ENCODE data around the gene OR2L8. TPM values are rescaled to one million over a fixed set of nuclear protein-coding genes. Genes with fewer than 3 reads are reported as not detected.
"Not testable (repeated sequence)": the region's sequence is repeated elsewhere in the genome, so short reads cannot be mapped to it uniquely, and the experiment has no call there.

Gene OR2L8
- total RNA-seq, 4 donors from 2014 or later: not detected

GRCh38 chr1:247936415-247936814 lies 12.2 kb upstream of the OR2L8 start:
- Histone ChIP-seq H3K4me3 (no peak overlapping the region), H3K4me1 (no peaks in the 10 kb centered on the region), H3K27me3 (no peaks in the 10 kb centered on the region), H3K36me3 (no peaks in the 10 kb centered on the region), H3K27ac (no peak overlapping the region), H3K9me3 (no peaks in the 10 kb centered on the region)
- TF ChIP-seq POLR2A (IDR thresholded peaks at IDR 0.05) (no peak), POLR2AphosphoS5 (IDR thresholded peaks at IDR 0.05) (no peak), EP300 (IDR thresholded peaks at IDR 0.05; ENCODE audit: low read depth) (no peak)
- 91 to 100% methylated on average over 3 to 18 of the region's 18 CpGs for WGBS, 2 donors (ENCODE audit: low coverage in 1 of 2)
- intact Hi-C loops (cut with DNase I; ENCODE audit: low total_unique reads): no loop called here
- in situ Hi-C loops (cut with MboI; ENCODE audit: low pct_ligation_motif_present in 1 of 4, low pct_unique_long_range_greater_than_20kb in 1 of 4, low sequenced_read_pairs in 3 of 4): no loop called here
- DNase-seq: no peak

GRCh38 chr1:247936965-247937734 lies 11.5 kb upstream of the OR2L8 start:
- H3K27ac ChIP-seq; in situ Hi-C loops (cut with MboI; ENCODE audit: low pct_ligation_motif_present in 1 of 4, low pct_unique_long_range_greater_than_20kb in 1 of 4, low sequenced_read_pairs in 3 of 4); H3K36me3 ChIP-seq; intact Hi-C loops (cut with DNase I; ENCODE audit: low total_unique reads); H3K27me3 ChIP-seq; H3K9me3 ChIP-seq; H3K4me1 ChIP-seq: not testable (repeated sequence)
- H3K4me3 ChIP-seq: peak overlapping the region in 3 of 4 donors; percentile 4 to 39 (median 22)
- TF ChIP-seq CTCF (IDR thresholded peaks at IDR 0.05): peak; percentile 41 to 62 (median 47)
- peak; percentile 81 for DNase-seq
- 21 to 46% methylated on average over 2 to 44 of the region's 44 CpGs for WGBS, 2 donors (ENCODE audit: low coverage in 1 of 2)

GRCh38 chr1:247942624-247943023 lies 6.0 kb upstream of the OR2L8 start:
- H3K4me3 ChIP-seq: no peak overlapping the region
- no peak overlapping the region for H3K27ac ChIP-seq
- intact Hi-C loops (cut with DNase I; ENCODE audit: low total_unique reads) (no loop called here), in situ Hi-C loops (cut with MboI; ENCODE audit: low pct_ligation_motif_present in 1 of 4, low pct_unique_long_range_greater_than_20kb in 1 of 4, low sequenced_read_pairs in 3 of 4) (no loop called here)
- DNase-seq: no peak
- no peaks in the 10 kb centered on the region for H3K9me3 ChIP-seq
- TF ChIP-seq EP300 (IDR thresholded peaks at IDR 0.05; ENCODE audit: low read depth) (no peak), CTCF (IDR thresholded peaks at IDR 0.05) (no peak), POLR2AphosphoS5 (IDR thresholded peaks at IDR 0.05) (no peak), POLR2A (IDR thresholded peaks at IDR 0.05) (no peak)
- WGBS, 2 donors (ENCODE audit: low coverage in 1 of 2): 86 to 96% methylated on average over 6 of the region's 6 CpGs
- no peaks in the 10 kb centered on the region for H3K36me3 ChIP-seq
- no peaks in the 10 kb centered on the region for H3K4me1 ChIP-seq
- H3K27me3 ChIP-seq: no peaks in the 10 kb centered on the region

- H3K27ac ChIP-seq: no peak overlapping the region
- no peak for DNase-seq
- H3K4me3 ChIP-seq: no peak overlapping the region
- H3K4me1 ChIP-seq: no peaks in the 10 kb centered on the region
- intact Hi-C loops (cut with DNase I; ENCODE audit: low total_unique reads) (no loop called here), in situ Hi-C loops (cut with MboI; ENCODE audit: low pct_ligation_motif_present in 1 of 4, low pct_unique_long_range_greater_than_20kb in 1 of 4, low sequenced_read_pairs in 3 of 4) (no loop called here)
- 91 to 100% methylated on average over 1 of the region's 1 CpG for WGBS, 2 donors (ENCODE audit: low coverage in 1 of 2)
- H3K27me3 ChIP-seq: no peaks in the 10 kb centered on the region
- no peak for TF ChIP-seq CTCF (IDR thresholded peaks at IDR 0.05)
- TF ChIP-seq POLR2AphosphoS5 (IDR thresholded peaks at IDR 0.05): no peak
- TF ChIP-seq EP300 (IDR thresholded peaks at IDR 0.05; ENCODE audit: low read depth): no peak
- no peak for TF ChIP-seq POLR2A (IDR thresholded peaks at IDR 0.05)
- H3K36me3 ChIP-seq: no peaks in the 10 kb centered on the region
- no peaks in the 10 kb centered on the region for H3K9me3 ChIP-seq
These were observed 4.8 kb downstream of the OR2L8 start for GRCh38 chr1:247953408-247953807.

- no peak for TF ChIP-seq CTCF (IDR thresholded peaks at IDR 0.05)
- WGBS, 2 donors (ENCODE audit: low coverage in 1 of 2): 26 to 29% methylated on average over 3 of the region's 3 CpGs
- no peaks in the 10 kb centered on the region for H3K36me3 ChIP-seq
- H3K27me3 ChIP-seq: no peaks in the 10 kb centered on the region
- H3K9me3 ChIP-seq: no peaks in the 10 kb centered on the region
- in situ Hi-C loops (cut with MboI; ENCODE audit: low pct_ligation_motif_present in 1 of 4, low pct_unique_long_range_greater_than_20kb in 1 of 4, low sequenced_read_pairs in 3 of 4) (no loop called here), intact Hi-C loops (cut with DNase I; ENCODE audit: low total_unique reads) (no loop called here)
- H3K4me1 ChIP-seq: no peaks in the 10 kb centered on the region
- DNase-seq: no peak
- H3K27ac ChIP-seq: no peak overlapping the region
- H3K4me3 ChIP-seq: no peak overlapping the region
These were observed 13.1 kb downstream of the OR2L8 start for GRCh38 chr1:247961791-247962190.

Measured in transverse colon (tissue), 4 donors.